GM18907 (cell line): ENCODE data around the gene ANKZF1.

Source experiments
- ATAC-seq: cut with Tn5 transposase; IDR thresholded peaks from one replicate; pipeline ENCODE4 v1.9.1; 2021; ENCODE audit warnings: mild to moderate bottlenecking, moderate library complexity; ENCODE audit not compliant: unreplicated experiment

The ANKZF1 gene

GRCh38 chr2:219223831-219224610 lies 5.6 kb upstream of the ANKZF1 start:
- no peak for ATAC-seq

GRCh38 chr2:219225350-219225749 lies 4.3 kb upstream of the ANKZF1 start:
- ATAC-seq: no peak

- no peak for ATAC-seq
These were observed 1.3 kb upstream of the ANKZF1 start for GRCh38 chr2:219228041-219228910.

GRCh38 chr2:219228911-219229304 lies 698 bp upstream of the ANKZF1 start:
- ATAC-seq: no peak

DNA sequence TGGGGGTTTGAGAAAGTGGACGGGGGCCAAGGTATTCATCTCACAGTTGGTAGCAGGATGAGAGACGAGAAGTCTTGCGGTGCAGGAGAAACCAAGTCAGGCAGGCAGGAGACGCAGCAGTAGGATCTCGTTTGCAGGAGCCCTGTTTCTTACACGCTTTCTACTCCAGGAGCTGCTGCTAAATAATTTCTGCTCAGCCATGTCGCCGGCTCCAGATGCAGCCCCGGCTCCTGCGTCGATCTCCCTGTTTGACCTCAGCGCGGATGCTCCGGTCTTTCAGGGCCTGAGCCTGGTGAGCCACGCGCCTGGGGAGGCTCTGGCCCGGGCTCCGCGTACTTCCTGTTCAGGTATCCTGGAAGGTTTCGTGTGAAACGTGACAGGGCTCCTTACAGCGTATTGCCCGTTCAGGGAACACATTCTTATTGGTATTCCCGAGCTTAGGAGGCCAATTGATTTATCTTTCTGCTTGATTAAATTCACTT lies 494 bp downstream of the ANKZF1 start:
- ATAC-seq: peak; percentile 28

DNA sequence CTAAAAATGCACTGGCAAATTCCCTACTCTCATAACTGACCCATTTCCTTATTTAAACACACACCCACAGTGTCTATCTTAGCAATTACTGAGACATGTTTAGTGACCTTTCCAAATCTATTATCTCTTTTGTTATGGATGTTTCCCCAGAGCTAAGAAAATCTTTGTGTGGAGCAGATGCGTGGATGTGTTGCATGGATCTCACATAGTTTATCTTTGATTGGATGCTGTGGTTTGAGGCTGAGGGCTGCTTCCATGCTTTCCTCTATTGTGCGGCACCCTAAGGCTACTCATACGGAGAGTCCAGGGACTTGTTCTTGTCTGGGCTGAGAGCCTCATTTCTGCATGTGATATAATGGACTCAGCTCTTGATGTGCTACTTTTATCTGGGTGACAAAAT lies 4.7 kb downstream of the ANKZF1 start:
- no peak for ATAC-seq

DNA sequence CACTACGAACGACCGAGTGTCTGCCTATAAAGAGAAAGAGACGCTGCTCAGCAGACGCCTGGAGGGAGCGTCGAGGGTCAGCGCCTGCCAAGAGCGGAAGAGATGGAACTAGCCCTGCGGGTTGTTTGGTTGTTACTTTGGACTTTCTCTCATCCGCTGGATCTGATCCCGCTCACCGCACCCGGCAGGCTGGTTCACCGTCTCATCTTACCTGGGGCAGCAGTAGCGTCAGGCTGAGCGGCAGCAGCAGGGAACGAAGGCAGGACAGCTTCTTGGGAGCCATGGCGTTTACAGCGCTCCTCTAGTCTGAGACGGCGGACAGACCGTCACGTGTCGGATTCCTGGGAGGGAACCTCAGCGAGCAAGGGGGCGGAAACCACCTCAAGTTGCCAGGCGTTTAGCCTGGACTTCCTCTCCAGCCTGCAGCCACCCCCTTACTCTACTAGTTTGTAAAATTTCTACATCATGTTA lies 13.7 kb downstream of the ANKZF1 start:
- ATAC-seq: no peak

- no peak for ATAC-seq
These were observed 15.2 kb downstream of the ANKZF1 start for GRCh38 chr2:219244789-219245147.

GRCh38 chr2:219245148-219245898 lies 15.7 kb downstream of the ANKZF1 start, which contains the start of the genes GLB1L and STK16:
Gene GLB1L (minus strand): TSS chr2:219245444. CDS start chr2:219243573, 1,871 bp downstream.
Gene STK16 (plus strand): TSS chr2:219245479. CDS start chr2:219246000, 521 bp downstream.
- ATAC-seq: peak; percentile 68

DNA sequence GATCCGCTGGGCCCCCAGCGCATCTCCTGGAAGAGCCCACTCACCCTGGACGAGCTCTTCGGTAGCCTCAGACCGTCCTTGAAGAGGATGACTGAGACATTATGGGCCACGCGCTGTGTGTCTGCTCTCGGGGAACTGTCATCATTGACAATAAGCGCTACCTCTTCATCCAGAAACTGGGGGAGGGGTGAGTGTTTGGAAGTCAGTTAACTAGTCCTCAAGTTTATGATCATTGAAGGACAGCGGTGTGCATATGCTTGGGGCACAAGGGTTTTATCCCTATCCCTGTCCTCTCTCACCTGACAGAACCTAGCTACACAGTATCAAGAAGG lies 16.3 kb downstream of the ANKZF1 start:
- no peak for ATAC-seq

DNA sequence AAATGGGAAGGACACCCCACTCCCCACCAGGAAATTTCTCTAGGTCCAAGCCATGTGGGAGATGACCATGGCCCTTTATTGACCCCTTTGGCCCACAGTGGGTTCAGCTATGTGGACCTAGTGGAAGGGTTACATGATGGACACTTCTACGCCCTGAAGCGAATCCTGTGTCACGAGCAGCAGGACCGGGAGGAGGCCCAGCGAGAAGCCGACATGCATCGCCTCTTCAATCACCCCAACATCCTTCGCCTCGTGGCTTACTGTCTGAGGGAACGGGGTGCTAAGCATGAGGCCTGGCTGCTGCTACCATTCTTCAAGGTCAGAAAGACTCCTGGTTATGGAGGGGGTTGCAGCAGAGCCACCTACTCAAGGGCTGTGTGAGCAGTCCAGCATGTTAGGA lies 17.0 kb downstream of the ANKZF1 start:
- no peak for ATAC-seq

GRCh38 chr2:219247678-219248642 lies 18.4 kb downstream of the ANKZF1 start:
- ATAC-seq: no peak

GRCh38 chr2:219248845-219249202 lies 19.2 kb downstream of the ANKZF1 start:
- ATAC-seq: no peak

DNA sequence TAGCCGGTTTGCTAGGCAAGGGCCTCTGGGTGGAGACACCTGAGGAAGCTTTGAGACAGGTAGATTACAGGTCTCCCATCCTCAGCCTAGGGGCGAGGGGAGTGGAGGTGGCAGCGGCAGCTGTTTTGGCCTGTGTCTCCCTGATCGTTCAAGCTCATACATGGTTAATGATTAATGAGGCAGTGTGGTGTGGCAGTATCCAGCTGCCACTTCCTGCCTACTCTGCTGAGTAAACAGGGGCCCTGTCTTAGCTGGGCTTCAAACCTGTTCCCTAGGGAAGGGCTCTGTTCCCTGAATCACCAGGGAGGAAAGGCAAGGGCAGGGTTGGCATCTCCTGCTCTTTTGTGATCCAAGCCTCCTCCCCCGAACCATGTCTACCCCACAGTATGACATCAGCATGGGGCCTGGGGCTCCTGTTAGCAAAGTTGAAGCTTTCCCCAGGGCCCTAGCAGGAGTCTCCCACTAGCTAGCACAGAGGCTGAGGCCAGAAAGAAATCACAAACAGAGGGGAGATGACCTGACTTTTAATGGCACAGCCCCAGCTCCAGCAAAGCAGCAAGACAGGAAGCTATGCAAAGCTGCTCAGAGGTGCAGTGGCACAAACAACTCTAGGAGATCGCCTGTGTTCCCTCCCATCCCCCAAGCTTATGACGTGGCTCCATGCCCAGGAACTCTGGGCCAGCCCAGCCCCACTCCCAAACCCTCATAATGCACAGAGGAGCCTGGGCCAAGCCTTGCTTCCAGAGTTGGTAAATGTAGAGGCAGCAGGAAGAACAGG lies 19.8 kb downstream of the ANKZF1 start:
- ATAC-seq: peak; percentile 55

DNA sequence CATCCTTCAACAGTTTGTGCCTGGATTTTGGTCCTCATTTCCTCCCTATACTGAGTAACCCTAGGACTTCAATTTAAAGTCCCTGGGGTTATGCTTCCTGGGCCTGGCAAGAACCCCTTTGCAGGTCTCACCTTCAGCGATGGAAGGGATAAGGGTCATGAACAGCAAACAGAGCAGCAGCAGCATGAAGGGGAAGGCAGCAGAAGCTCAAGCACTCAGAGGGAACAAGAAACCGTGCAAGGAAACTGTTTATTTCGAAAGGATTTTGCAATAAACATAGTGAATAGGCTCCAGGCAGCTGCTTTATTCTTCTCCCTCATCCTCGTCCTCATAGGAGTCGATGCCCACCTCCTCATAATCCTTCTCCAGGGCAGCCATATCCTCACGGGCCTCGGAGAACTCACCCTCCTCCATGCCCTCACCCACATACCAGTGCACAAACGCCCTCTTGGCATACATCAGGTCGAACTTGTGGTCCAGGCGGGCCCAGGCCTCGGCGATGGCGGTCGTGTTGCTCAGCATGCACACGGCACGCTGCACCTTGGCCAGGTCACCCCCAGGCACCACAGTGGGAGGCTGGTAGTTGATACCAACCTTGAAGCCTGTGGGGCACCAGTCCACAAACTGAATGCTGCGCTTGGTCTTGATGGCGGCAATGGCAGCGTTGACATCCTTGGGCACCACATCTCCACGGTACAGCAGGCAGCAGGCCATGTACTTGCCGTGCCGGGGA lies 20.6 kb downstream of the ANKZF1 start:
- ATAC-seq: no peak

DNA sequence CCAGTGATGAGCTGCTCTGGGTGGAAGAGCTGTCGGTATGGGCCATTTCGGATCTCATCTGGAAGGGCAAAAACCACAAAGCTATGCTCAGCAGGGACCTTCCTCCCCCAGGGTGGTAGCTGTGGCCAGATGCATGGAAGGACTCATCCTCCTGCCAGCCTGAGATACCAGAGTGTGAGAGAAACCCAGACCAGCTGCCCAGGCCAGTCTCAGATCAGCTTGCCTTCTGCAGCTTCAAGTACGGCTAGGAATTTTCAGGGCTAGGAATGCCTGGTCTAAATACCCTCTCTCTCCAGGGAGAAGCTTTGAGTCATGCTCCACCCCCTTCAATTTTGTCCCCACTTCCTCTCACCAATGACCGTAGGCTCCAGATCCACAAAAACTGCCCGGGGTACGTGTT lies 22.1 kb downstream of the ANKZF1 start:
- no peak for ATAC-seq

DNA sequence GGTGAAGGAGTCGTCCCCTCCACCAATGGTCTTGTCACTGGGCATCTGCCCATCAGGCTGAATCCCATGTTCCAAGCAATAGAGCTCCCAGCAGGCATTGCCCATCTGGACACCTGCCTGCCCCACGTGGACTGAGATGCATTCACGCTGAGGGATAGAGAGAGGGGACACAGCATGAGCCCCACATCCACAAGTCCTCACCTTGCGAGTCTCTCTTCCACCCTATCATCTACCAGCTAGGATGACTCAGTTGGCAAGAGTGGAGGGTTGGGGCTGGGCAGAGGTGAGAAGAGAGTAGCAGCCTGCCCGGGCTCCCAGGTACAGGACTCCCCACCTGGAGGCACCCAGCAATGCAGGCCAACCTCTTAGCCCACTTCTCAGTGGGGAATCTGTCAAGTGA lies 22.5 kb downstream of the ANKZF1 start:
- ATAC-seq: no peak

DNA sequence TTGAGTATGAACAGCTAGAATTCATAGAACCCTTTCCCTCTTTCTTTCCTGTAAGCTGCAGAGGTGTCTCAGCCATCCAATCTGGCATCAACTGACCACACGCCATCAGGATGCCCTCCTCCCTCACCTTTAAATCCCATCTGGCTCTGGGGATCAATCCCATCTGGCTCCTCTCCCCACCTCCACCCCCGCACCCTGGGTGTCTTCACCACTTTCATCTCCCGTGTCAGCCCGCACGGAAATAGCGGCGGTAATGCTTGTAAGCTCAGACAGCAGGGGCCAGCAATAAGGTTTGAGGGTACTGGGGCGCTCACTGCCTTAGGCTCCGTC lies 22.9 kb downstream of the ANKZF1 start:
- no peak for ATAC-seq
